Epithelial cell of proximal tubule (primary cell): Measurements from ENCODE around the gene TACC3. TPM values are rescaled to one million over a fixed set of nuclear protein-coding genes. Genes with fewer than 3 reads are reported as not detected.

ENCODE experiments used
- DNase-seq: peaks from one replicate; pipeline ENCODE4 v3.0.0-alpha.2; 2011; ENCODE audit warnings: low read depth
- H3K4me3 ChIP-seq: 2 replicates; pipeline ENCODE4 v1.5.1; 2011; ENCODE audit warnings: low read depth, mild to moderate bottlenecking, low read length
- CTCF ChIP-seq: conservative IDR thresholded peaks from 2 replicates; pipeline ENCODE4 v1.5.1; 2012; ENCODE audit warnings: low read depth, mild to moderate bottlenecking, low read length
- total RNA-seq: library from RNA; depleted of rRNA; stranded (reverse); fragments of >200 nt; gene quantifications from 2 replicates; pipeline ENCODE4 v1.2.3, GENCODE V29; 2015

The TACC3 gene
- total RNA-seq, 1 donor from 2014 or later, result 94.4 TPM

- H3K4me3 ChIP-seq, result no peak overlapping the region
- TF ChIP-seq CTCF, result no peak
- no peak for DNase-seq
These were observed 63.1 kb downstream of the TACC3 start for GRCh38 chr4:1784395-1784788.

GRCh38 chr4:1784789-1785591 is 63.7 kb downstream of the TACC3 start:
- no peak for TF ChIP-seq CTCF
- no peak for DNase-seq
- H3K4me3 ChIP-seq, result no peak overlapping the region

GRCh38 chr4:1785592-1785991 is 64.3 kb downstream of the TACC3 start:
- no peak for TF ChIP-seq CTCF
- H3K4me3 ChIP-seq, result no peak overlapping the region
- DNase-seq, result no peak

- DNase-seq, result no peak
- TF ChIP-seq CTCF, result no peak
These were observed 65.4 kb downstream of the TACC3 start for GRCh38 chr4:1786544-1787362.

GRCh38 chr4:1787411-1788077 is 66.2 kb downstream of the TACC3 start:
- no peak for TF ChIP-seq CTCF
- no peak for DNase-seq
- H3K4me3 ChIP-seq, result no peak overlapping the region

More at GRCh38 chr4:1786544-1787362, 65.4 kb downstream of the TACC3 start:
- no peak overlapping the region for H3K4me3 ChIP-seq

GRCh38 chr4:1788254-1788973 is 67.1 kb downstream of the TACC3 start:
- TF ChIP-seq CTCF, result no peak
- no peak overlapping the region for H3K4me3 ChIP-seq
- no peak for DNase-seq
